PC-3 (cell line): ENCODE results near the gene CEP41. TPM values are rescaled to one million over a fixed set of nuclear protein-coding genes. Genes with fewer than 3 reads are reported as not detected.
A peak's percentile ranks its signal among the peaks of the same experiment; 100 is the strongest.

Experiments used
- ATAC-seq: fragments of 200-7000 bp; cut with Tn5 transposase; 2 replicates; pipeline ENCODE4 v1.9.1; 2020; ENCODE audit warnings: mild to moderate bottlenecking, moderate library complexity
- BruUV-seq: library from RNA; stranded (reverse); fragments of 400-500 nt; replicated peaks from 2 replicates; lab custom pipeline; 2021; lab: Mats Ljungman, UMichigan
- CTCF ChIA-PET: fragments of 300-600 bp; sonication (Branson Sonifier 250); formaldehyde crosslinking; loops from one replicate; lab custom pipeline; 2022; ENCODE audit warnings: antibody characterized with exemption; lab: Charles Lee
- POLR2A ChIA-PET: fragments of 300-600 bp; sonication (Branson Sonifier 250); formaldehyde crosslinking; loops from one replicate; lab custom pipeline; 2022; ENCODE audit warnings: antibody characterized with exemption; ENCODE audit not compliant: unreplicated experiment; lab: Charles Lee
- DNase-seq: peaks from one replicate; pipeline ENCODE4 v3.0.0-alpha.2; 2015
- H2AFZ ChIP-seq: fragments of 300-600 bp; sonication (generic); 2 replicates; pipeline ENCODE4 v1.6.0; 2016; ENCODE audit warnings: antibody characterized with exemption, low read length
- H3F3A ChIP-seq: fragments of 300-600 bp; sonication (generic); one replicate; pipeline ENCODE4 v1.6.0; 2017; ENCODE audit warnings: antibody characterized with exemption, low read length, control low read depth, mild to moderate bottlenecking; ENCODE audit not compliant: unreplicated experiment
- H3K27ac ChIP-seq: fragments of 300-600 bp; sonication (generic); 2 replicates; pipeline ENCODE4 v1.5.1; 2016; ENCODE audit warnings: mild to moderate bottlenecking, low read length
- H3K27me3 ChIP-seq: fragments of 300-600 bp; sonication (generic); 2 replicates; pipeline ENCODE4 v1.6.1; 2016; ENCODE audit warnings: low read length, mixed read lengths
- H3K36me3 ChIP-seq: fragments of 300-600 bp; sonication (generic); 2 replicates; pipeline ENCODE4 v1.6.1; 2016; ENCODE audit warnings: low read depth, mixed run types, low read length, mixed read lengths
- H3K4me1 ChIP-seq: fragments of 300-600 bp; sonication (generic); 2 replicates; pipeline ENCODE4 v1.5.1; 2016; ENCODE audit warnings: low read length; ENCODE audit not compliant: insufficient read depth
- H3K4me2 ChIP-seq: fragments of 300-600 bp; sonication (generic); 2 replicates; pipeline ENCODE4 v1.6.0; 2016; ENCODE audit warnings: low read length
- H3K4me3 ChIP-seq: fragments of 300-600 bp; sonication (generic); 2 replicates; pipeline ENCODE4 v1.5.1; 2016; ENCODE audit warnings: mild to moderate bottlenecking, low read length, mixed read lengths
- H3K79me2 ChIP-seq: fragments of 300-600 bp; sonication (generic); 2 replicates; pipeline ENCODE4 v1.6.1; 2017; ENCODE audit warnings: low read length, mixed read lengths
- H3K9ac ChIP-seq: fragments of 300-600 bp; sonication (generic); 2 replicates; pipeline ENCODE4 v1.6.0; 2016; ENCODE audit warnings: mild to moderate bottlenecking, low read length
- H3K9me2 ChIP-seq: fragments of 300-600 bp; sonication (generic); replicated peaks from 2 replicates; pipeline ENCODE4 v1.6.1; 2016; ENCODE audit warnings: mixed run types, low read length, mixed read lengths
- H3K9me3 ChIP-seq: fragments of 300-600 bp; sonication (generic); 2 replicates; pipeline ENCODE4 v1.6.1; 2016; ENCODE audit warnings: low read length, mixed read lengths
- H4K20me1 ChIP-seq: fragments of 300-600 bp; sonication (generic); 2 replicates; pipeline ENCODE4 v1.6.1; 2016; ENCODE audit warnings: low read length, mixed read lengths
- EZH2 ChIP-seq: fragments of 300-600 bp; sonication (generic); IDR thresholded peaks from one replicate; pipeline ENCODE4 v1.6.1; 2017; ENCODE audit warnings: antibody characterized with exemption, mild to moderate bottlenecking, low read length; ENCODE audit not compliant: unreplicated experiment
- EZH2phosphoT487 ChIP-seq: fragments of 300-600 bp; sonication (generic); IDR thresholded peaks from 2 replicates; pipeline ENCODE4 v1.6.1; 2018; ENCODE audit warnings: mild to moderate bottlenecking, antibody characterized with exemption, low read length, borderline replicate concordance
- intact Hi-C: fragments of 100-400 bp; cut with micrococcal nuclease; formaldehyde crosslinking; loops from 2 replicates; pipeline ENCODE4 v1.9.0; 2023
- total RNA-seq: library from RNA; depleted of rRNA; stranded (reverse); fragments of >200 nt; gene quantifications from 2 replicates; pipeline ENCODE4 v1.2.3, GENCODE V29; 2014
- TF ChIP-seq, protein P1 (sequence below): fragments of 300-600 bp; sonication (generic); conservative IDR thresholded peaks from 2 replicates; pipeline ENCODE4 v1.5.1; 2017; ENCODE audit warnings: antibody characterized with exemption, low read depth, mild to moderate bottlenecking, low read length

Gene CEP41
- total RNA-seq, 1 experiment from 2014 or later: 10.4 TPM

DNA sequence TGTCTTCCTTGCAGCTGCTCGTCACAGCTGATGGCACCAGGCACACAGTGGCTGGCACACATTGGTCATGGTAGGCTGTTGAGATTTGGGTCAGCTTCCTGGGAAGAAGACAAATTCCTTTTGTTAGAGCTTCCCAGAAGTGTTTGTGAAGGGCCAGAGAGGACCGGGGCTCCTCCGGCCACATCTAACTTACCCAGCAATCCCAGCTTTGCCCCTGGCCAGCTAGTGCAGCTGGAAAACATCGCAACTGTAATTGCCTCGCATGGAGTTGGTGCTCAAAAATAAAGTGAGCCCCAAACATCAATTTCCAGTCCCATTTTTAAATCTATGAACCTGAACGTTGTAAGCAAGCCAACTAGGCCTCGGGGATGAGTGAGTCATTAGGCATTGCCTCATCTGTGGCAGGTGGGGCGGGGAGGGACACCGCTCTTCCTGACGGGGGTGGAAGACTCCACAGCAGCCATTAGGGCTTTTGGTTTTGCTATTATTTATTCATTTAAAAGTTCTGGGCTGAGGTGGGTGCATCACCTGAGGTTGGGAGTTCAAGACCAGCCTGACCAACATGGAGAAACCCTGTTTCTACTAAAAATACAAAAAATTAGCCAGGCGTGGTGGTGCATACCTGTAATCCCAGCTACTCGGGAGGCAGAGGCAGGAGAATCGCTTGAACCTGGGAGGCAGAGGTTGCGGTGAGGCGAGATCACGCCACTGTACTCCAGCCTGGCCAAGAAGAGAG lies 83.8 kb downstream of the CEP41 start:
- Histone ChIP-seq H4K20me1 (no peaks in the 10 kb centered on the region), H3K4me2 (peak overlapping the region; percentile 75), H3K9me3 (peaks cover 4% of the 10 kb centered on the region; the same call in 1 of the 2 replicates), H3K27me3 (no peaks in the 10 kb centered on the region), H3K9me2 (no peaks in the 10 kb centered on the region), H3K9ac (peak overlapping the region; percentile 60), H3F3A (peaks cover 5% of the 10 kb centered on the region), H3K4me1 (peaks cover 37% of the 10 kb centered on the region), H2AFZ (peak overlapping the region; percentile 28), H3K79me2 (no peaks in the 10 kb centered on the region), H3K36me3 (no peaks in the 10 kb centered on the region), H3K4me3 (peak overlapping the region; percentile 38; the same call in 1 of the 2 replicates), H3K27ac (peak overlapping the region; percentile 92)
- intact Hi-C loops: loop anchor here (2.0 to 5.0 kb wide), 4 partner anchors 64 to 285 kb away; partner anchors contain the start of genes CPA4 and KLHDC10
- POLR2A ChIA-PET: no interaction called here
- BruUV-seq: no TSS peak
- TF ChIP-seq EZH2 (no peak), EZH2phosphoT487 (no peak)
- TF ChIP-seq, protein P1, sequence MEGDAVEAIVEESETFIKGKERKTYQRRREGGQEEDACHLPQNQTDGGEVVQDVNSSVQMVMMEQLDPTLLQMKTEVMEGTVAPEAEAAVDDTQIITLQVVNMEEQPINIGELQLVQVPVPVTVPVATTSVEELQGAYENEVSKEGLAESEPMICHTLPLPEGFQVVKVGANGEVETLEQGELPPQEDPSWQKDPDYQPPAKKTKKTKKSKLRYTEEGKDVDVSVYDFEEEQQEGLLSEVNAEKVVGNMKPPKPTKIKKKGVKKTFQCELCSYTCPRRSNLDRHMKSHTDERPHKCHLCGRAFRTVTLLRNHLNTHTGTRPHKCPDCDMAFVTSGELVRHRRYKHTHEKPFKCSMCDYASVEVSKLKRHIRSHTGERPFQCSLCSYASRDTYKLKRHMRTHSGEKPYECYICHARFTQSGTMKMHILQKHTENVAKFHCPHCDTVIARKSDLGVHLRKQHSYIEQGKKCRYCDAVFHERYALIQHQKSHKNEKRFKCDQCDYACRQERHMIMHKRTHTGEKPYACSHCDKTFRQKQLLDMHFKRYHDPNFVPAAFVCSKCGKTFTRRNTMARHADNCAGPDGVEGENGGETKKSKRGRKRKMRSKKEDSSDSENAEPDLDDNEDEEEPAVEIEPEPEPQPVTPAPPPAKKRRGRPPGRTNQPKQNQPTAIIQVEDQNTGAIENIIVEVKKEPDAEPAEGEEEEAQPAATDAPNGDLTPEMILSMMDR: no peak
- peak; percentile 96 for DNase-seq
- CTCF ChIA-PET: no interaction called here
- peak; percentile 52 for ATAC-seq

DNA sequence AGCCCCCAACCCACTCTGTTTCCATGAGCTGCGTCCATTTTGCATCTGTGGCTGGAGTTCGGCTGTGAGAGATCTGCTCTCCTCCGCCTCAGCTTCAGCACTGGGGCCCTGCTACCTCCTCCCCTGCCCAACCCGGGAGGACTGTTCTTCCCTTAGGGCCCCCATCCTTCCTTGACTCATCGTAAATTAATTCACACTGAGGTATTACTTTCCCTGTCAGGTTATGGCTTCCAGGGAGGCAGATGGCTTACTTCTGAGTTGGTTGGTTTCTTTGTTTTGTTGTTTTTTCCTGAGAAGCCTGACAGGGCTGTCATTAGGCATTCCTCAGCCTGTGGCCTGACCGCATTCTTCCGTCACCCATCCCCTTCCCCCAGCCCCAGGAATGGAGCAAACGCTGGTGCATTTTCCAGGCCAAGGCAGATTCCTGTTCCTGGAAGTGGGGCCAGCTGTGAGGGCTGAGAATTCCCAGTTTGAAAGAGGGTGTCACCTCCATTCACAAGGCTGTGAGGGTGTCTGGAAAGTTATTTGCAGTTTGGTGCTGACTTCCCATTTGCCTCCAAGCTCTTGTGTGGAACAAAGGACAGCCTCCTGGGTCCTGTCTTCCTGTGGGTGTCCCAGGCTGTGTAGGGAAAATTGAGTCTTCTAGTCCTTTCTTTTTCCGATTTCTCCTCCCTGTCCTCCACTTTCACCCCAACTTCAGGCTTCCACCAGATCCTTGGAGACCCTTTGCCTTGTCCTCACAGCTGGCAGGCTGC lies 84.5 kb downstream of the CEP41 start:
- peak overlapping the region; percentile 92 for H3K27ac ChIP-seq
- no peaks in the 10 kb centered on the region for H3K27me3 ChIP-seq
- BruUV-seq: TSS peak; percentile 89
- no peaks in the 10 kb centered on the region for H3K79me2 ChIP-seq
- ChIA-PET POLR2A (no interaction called here), CTCF (no interaction called here)
- H3F3A ChIP-seq: peaks cover 5% of the 10 kb centered on the region
- TF ChIP-seq EZH2 (no peak), EZH2phosphoT487 (no peak)
- TF ChIP-seq, protein P1: no peak
- peaks cover 37% of the 10 kb centered on the region for H3K4me1 ChIP-seq
- peaks cover 4% of the 10 kb centered on the region; the same call in 1 of the 2 replicates for H3K9me3 ChIP-seq
- peak overlapping the region; percentile 60 for H3K9ac ChIP-seq
- no peaks in the 10 kb centered on the region for H3K36me3 ChIP-seq
- H3K4me3 ChIP-seq: peak overlapping the region; percentile 38; the same call in 1 of the 2 replicates
- peak; percentile 89 for ATAC-seq
- no peaks in the 10 kb centered on the region for H4K20me1 ChIP-seq
- intact Hi-C loops: loop anchor here (2.0 to 5.0 kb wide), 4 partner anchors 63 to 284 kb away; partner anchors contain the start of genes CPA4 and KLHDC10
- no peaks in the 10 kb centered on the region for H3K9me2 ChIP-seq
- peak overlapping the region; percentile 75 for H3K4me2 ChIP-seq
- H2AFZ ChIP-seq: peak overlapping the region; percentile 56
- peak; percentile 97 for DNase-seq
